Measurements from ENCODE around the gene GDPGP1.

Gene GDPGP1

GRCh38 chr15:90205050-90205848 lies 28.8 kb upstream of the GDPGP1 start:
- peak; percentile 5 to 36 for DNase-seq

GRCh38 chr15:90205886-90206285 lies 28.1 kb upstream of the GDPGP1 start:
- DNase-seq: no peak

- DNase-seq: no peak
These were observed 26.8 kb upstream of the GDPGP1 start for GRCh38 chr15:90207252-90207651.

GRCh38 chr15:90208356-90208755 lies 25.7 kb upstream of the GDPGP1 start:
- DNase-seq: no peak

GRCh38 chr15:90209591-90209990 lies 24.4 kb upstream of the GDPGP1 start:
- no peak for DNase-seq

- no peak for DNase-seq
These were observed 23.4 kb upstream of the GDPGP1 start for GRCh38 chr15:90210593-90210992.

GRCh38 chr15:90211009-90211408 lies 23.0 kb upstream of the GDPGP1 start:
- no peak for DNase-seq

- DNase-seq: no peak
These were observed 22.4 kb upstream of the GDPGP1 start for GRCh38 chr15:90211440-90212143.

GRCh38 chr15:90212221-90213098 lies 21.5 kb upstream of the GDPGP1 start:
- no peak for DNase-seq

- DNase-seq: no peak
These were observed 20.7 kb upstream of the GDPGP1 start for GRCh38 chr15:90213122-90213817.

GRCh38 chr15:90213818-90214204 lies 20.2 kb upstream of the GDPGP1 start:
- DNase-seq: no peak

GRCh38 chr15:90214553-90215196 lies 19.3 kb upstream of the GDPGP1 start:
- DNase-seq: no peak

- DNase-seq: no peak
These were observed 16.2 kb upstream of the GDPGP1 start for GRCh38 chr15:90217671-90218394.

GRCh38 chr15:90219421-90220141 lies 14.4 kb upstream of the GDPGP1 start:
- peak; percentile 13 to 47 for DNase-seq

GRCh38 chr15:90221246-90221900 lies 12.6 kb upstream of the GDPGP1 start:
- peak; percentile 59 to 76 for DNase-seq

- no peak for DNase-seq
These were observed 11.5 kb upstream of the GDPGP1 start for GRCh38 chr15:90222547-90222946.

GRCh38 chr15:90223441-90224165 lies 10.4 kb upstream of the GDPGP1 start:
- no peak for DNase-seq

GRCh38 chr15:90225047-90225446 lies 9.0 kb upstream of the GDPGP1 start:
- DNase-seq: no peak

- DNase-seq: no peak
These were observed 8.3 kb upstream of the GDPGP1 start for GRCh38 chr15:90225504-90226234.
